Aorta (tissue), 5 donors: Measurements from ENCODE around the gene UNC13D. TPM values are rescaled to one million over a fixed set of nuclear protein-coding genes. Genes with fewer than 3 reads are reported as not detected.
"Not testable (repeated sequence)": the region's sequence is repeated elsewhere in the genome, so short reads cannot be mapped to it uniquely, and the experiment has no call there.

ENCODE experiments used
- ATAC-seq: fragments of 200-7000 bp; cut with Tn5 transposase; one replicate; pipeline ENCODE4 v1.9.1; 2022; ENCODE audit warnings: moderate library complexity; ENCODE audit not compliant: low FRiP score
- DNase-seq, 2 donors: peaks; one replicate each; pipeline ENCODE4 v3.0.0-alpha.2; 2020
- H3K27ac ChIP-seq, 2 donors: one replicate each; pipeline ENCODE4 v1.5.1; 2013; ENCODE audit warnings: low read length in 2 of 2, mild to moderate bottlenecking in 2 of 2, moderate library complexity in 2 of 2, control low read depth in 1 of 2, inconsistent platforms in 1 of 2, low read depth in 1 of 2
- H3K27me3 ChIP-seq, 2 donors: one replicate each; pipeline ENCODE4 v1.6.1; 2013; ENCODE audit warnings: control low read depth in 1 of 2, low read length in 1 of 2, mild to moderate bottlenecking in 1 of 2, moderate library complexity in 1 of 2; ENCODE audit not compliant: insufficient read depth in 2 of 2, control insufficient read depth in 1 of 2
- H3K36me3 ChIP-seq, 2 donors: one replicate each; pipeline ENCODE4 v1.6.1; 2013; ENCODE audit warnings: control low read depth in 1 of 2, low read length in 1 of 2, mild to moderate bottlenecking in 1 of 2; ENCODE audit not compliant: insufficient read depth in 2 of 2, control insufficient read depth in 1 of 2
- H3K4me1 ChIP-seq, 2 donors: one replicate each; pipeline ENCODE4 v1.6.1; 2013; ENCODE audit warnings: low read length in 2 of 2, control low read depth in 1 of 2, mild to moderate bottlenecking in 1 of 2, moderate library complexity in 1 of 2; ENCODE audit not compliant: insufficient read depth in 2 of 2, control insufficient read depth in 1 of 2
- H3K4me3 ChIP-seq, 2 donors: one replicate each; pipeline ENCODE4 v1.5.1; 2013; ENCODE audit warnings: low read length in 2 of 2, control low read depth in 1 of 2, mild to moderate bottlenecking in 1 of 2
- H3K9me3 ChIP-seq: one replicate; pipeline ENCODE4 v1.6.1; 2013; ENCODE audit warnings: mild to moderate bottlenecking, low read length; ENCODE audit not compliant: control insufficient read depth
- WGBS, 2 donors: extraction: QIAGEN DNeasy Blood & Tissue Kit; methylation state at CpG; one replicate each; pipeline ENCODE4 v1.1.7; 2013; 5-methylcytosine and 5-hydroxymethylcytosine counted together
- intact Hi-C, 2 donors: fragments of 100-400 bp; cut with DNase I; formaldehyde crosslinking; loops; one replicate each; pipeline versions ENCODE4 v1.14.2 to v1.15.0; 2022
- polyA plus RNA-seq, 2 donors: library from polyadenylated mRNA; stranded (reverse); fragments of 200-250 nt; gene quantifications; one replicate each; pipeline ENCODE4 v1.2.3, GENCODE V29; 2013
- total RNA-seq, 2 donors: library from RNA; stranded (reverse); fragmentation: NEBNext Ultra II Directional; extraction: Animal tissue kit (Norgen Biotek cat#: 25700); gene quantifications; one replicate each; pipeline ENCODE4 v1.2.1, GENCODE V29; 2021
- donor health status: healthy with polysubstance abuse.
- donor health status: Bipolar disorder and iron deficiency.
- donor health status: DM: no; HTN: no; CAD: no.
- donor health status: DM: no; HTN: no; CAD: no.
- donor health status: DM: yes; HTN: yes; CAD: no.

The UNC13D gene
- total and polyA plus RNA-seq, 4 donors = 3.8 to 23.1 (median 18.9) TPM

GRCh38 chr17:75885860-75886259 is 41.7 kb upstream of the UNC13D start:
- H3K4me1 ChIP-seq, H3K27me3 ChIP-seq, DNase-seq, H3K27ac ChIP-seq, ATAC-seq, H3K36me3 ChIP-seq, H3K9me3 ChIP-seq, H3K4me3 ChIP-seq, intact Hi-C loops: not testable (repeated sequence)
- 83 to 84% methylated on average over 9 of the region's 9 CpGs for WGBS, 2 donors

GRCh38 chr17:75885431-75885830 is 41.2 kb upstream of the UNC13D start:
- intact Hi-C loops = no loop called here
- no peak for ATAC-seq
- Histone ChIP-seq H3K9me3 (no peaks in the 10 kb centered on the region), H3K4me3 (no peak overlapping the region), H3K27ac (no peak overlapping the region), H3K27me3 (no peaks in the 10 kb centered on the region), H3K36me3 (no peaks in the 10 kb centered on the region), H3K4me1 (no peaks in the 10 kb centered on the region)
- no peak for DNase-seq
- WGBS, 2 donors = 84 to 87% methylated on average over 8 of the region's 8 CpGs

GRCh38 chr17:75881678-75882454 is 37.7 kb upstream of the UNC13D start:
- no peak for ATAC-seq
- intact Hi-C loops = no loop called here
- H3K36me3 ChIP-seq = no peaks in the 10 kb centered on the region

GRCh38 chr17:75880266-75880665 is 36.1 kb upstream of the UNC13D start:
- DNase-seq (no peak), ATAC-seq (no peak)
- Histone ChIP-seq H3K4me3 (no peak overlapping the region), H3K36me3 (no peaks in the 10 kb centered on the region), H3K27me3 (no peaks in the 10 kb centered on the region), H3K27ac (no peak overlapping the region), H3K9me3 (no peaks in the 10 kb centered on the region), H3K4me1 (no peaks in the 10 kb centered on the region)
- 57 to 61% methylated on average over 7 of the region's 7 CpGs for WGBS, 2 donors
- intact Hi-C loops = no loop called here

More at GRCh38 chr17:75881678-75882454, 37.7 kb upstream of the UNC13D start:
- no peak overlapping the region for H3K4me3 ChIP-seq
- H3K27me3 ChIP-seq = no peaks in the 10 kb centered on the region
- H3K4me1 ChIP-seq = no peaks in the 10 kb centered on the region
- WGBS, 2 donors = 88 to 90% methylated on average over 15 of the region's 15 CpGs
- no peak overlapping the region for H3K27ac ChIP-seq
- no peak for DNase-seq
- H3K9me3 ChIP-seq = no peaks in the 10 kb centered on the region

GRCh38 chr17:75878174-75878998 is 34.2 kb upstream of the UNC13D start, which contains the start of gene TRIM47:
Gene TRIM47 (minus strand): TSS chr17:75878581. CDS start chr17:75878548, 33 bp downstream.
- Histone ChIP-seq H3K9me3 (no peaks in the 10 kb centered on the region), H3K36me3 (no peaks in the 10 kb centered on the region), H3K27me3 (no peaks in the 10 kb centered on the region), H3K27ac (peak within 1 kb of the TSS; percentile 59 to 79), H3K4me3 (peak within 1 kb of the TSS; percentile 4 to 88), H3K4me1 (peaks cover 0 to 3% of the 10 kb centered on the region in 2 donors)
- DNase-seq = peak; percentile 87 to 91
- intact Hi-C loops = loop anchor here in 1 of 2 donors (5.0 kb wide), 2 partner anchors 101 to 361 kb away; partner anchors contain the start of genes CASKIN2 and TSEN54
- WGBS, 2 donors = 1% methylated on average over 69 to 87 of the region's 87 CpGs
- peak; percentile 76 for ATAC-seq

GRCh38 chr17:75877752-75878173 is 33.6 kb upstream of the UNC13D start:
- DNase-seq = peak; percentile 84 to 92
- Histone ChIP-seq H3K4me1 (peaks cover 0 to 3% of the 10 kb centered on the region in 2 donors), H3K4me3 (peak overlapping the region; percentile 4 to 88), H3K27me3 (no peaks in the 10 kb centered on the region), H3K9me3 (no peaks in the 10 kb centered on the region), H3K36me3 (no peaks in the 10 kb centered on the region), H3K27ac (peak overlapping the region; percentile 59 to 79)
- WGBS, 2 donors = 0 to 1% methylated on average over 35 to 56 of the region's 56 CpGs
- intact Hi-C loops = loop anchor here in 1 of 2 donors (1.0 to 5.0 kb wide), 3 partner anchors 22 to 360 kb away; partner anchors contain the start of genes CASKIN2, TSEN54 and WBP2
- ATAC-seq = peak; percentile 64

- H3K27me3 ChIP-seq = no peaks in the 10 kb centered on the region
- intact Hi-C loops = loop anchor here in 1 of 2 donors (1.0 to 5.0 kb wide), 3 partner anchors 22 to 360 kb away; partner anchors contain the start of genes CASKIN2, TSEN54 and WBP2
- no peaks in the 10 kb centered on the region for H3K36me3 ChIP-seq
- H3K4me3 ChIP-seq = peak overlapping the region; percentile 4 to 88
- ATAC-seq (peak; percentile 81), DNase-seq (peak; percentile 96 to 99)
- peaks cover 0 to 3% of the 10 kb centered on the region in 2 donors for H3K4me1 ChIP-seq
- peak overlapping the region; percentile 37 to 90 for H3K27ac ChIP-seq
- H3K9me3 ChIP-seq = no peaks in the 10 kb centered on the region
- WGBS, 2 donors = 0 to 2% methylated on average over 35 to 41 of the region's 41 CpGs
These were observed 32.9 kb upstream of the UNC13D start for GRCh38 chr17:75876938-75877751.
